GM08714 (cell line): ENCODE results near the gene USP32.
"Not testable (repeated sequence)": the region's sequence is repeated elsewhere in the genome, so short reads cannot be mapped to it uniquely, and the experiment has no call there.

ENCODE experiments used
- H3K4me3 ChIP-seq: fragments of 200-500 bp; sonication (Bioruptor generic); 2 replicates; pipeline ENCODE4 v1.5.1; 2014; ENCODE audit warnings: mild to moderate bottlenecking, low read length, inconsistent platforms
- ZNF274 ChIP-seq: IDR thresholded peaks from 2 replicates; pipeline ENCODE4 v1.6.1; 2012; ENCODE audit warnings: mild to moderate bottlenecking, low read depth, low read length

Gene USP32

DNA sequence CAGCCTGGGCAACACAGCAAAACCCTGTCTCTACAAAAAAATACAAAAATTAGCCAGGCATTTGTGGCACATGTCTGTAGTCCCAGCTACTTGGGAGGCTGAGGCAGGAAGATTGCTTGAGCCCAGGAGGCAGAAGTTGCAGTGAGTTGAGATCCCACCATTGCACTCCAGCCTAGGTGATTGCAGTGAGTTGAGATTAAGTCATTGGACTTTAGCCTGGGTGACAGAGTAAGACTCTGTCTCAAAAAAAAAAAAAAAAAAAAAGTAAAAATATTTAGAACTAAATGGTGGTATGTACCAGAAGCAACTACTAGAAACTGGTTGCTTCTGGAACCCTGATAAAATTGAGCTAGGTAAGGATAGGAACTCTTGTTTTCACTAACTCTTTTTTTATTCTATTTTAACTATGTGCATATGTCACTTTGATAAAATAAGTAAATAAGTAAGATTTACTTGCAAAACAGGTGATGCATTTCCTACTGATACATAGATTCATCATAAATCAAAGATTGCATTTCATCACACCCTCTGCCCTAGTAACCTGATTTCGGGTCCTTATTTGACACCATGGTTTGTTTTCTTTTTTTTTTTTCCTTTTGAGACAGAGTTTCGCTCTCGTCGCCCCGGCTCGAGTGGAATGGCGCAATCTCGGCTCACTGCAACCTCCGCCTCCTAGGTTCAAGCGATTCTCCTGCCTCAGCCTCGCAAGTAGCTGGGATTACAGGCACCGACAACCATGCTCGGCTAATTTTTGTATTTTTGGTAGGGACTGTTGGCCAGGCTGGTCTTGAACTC is 66.0 kb downstream of the USP32 start:
- H3K4me3 ChIP-seq, result no peak overlapping the region
- TF ChIP-seq ZNF274, result no peak

DNA sequence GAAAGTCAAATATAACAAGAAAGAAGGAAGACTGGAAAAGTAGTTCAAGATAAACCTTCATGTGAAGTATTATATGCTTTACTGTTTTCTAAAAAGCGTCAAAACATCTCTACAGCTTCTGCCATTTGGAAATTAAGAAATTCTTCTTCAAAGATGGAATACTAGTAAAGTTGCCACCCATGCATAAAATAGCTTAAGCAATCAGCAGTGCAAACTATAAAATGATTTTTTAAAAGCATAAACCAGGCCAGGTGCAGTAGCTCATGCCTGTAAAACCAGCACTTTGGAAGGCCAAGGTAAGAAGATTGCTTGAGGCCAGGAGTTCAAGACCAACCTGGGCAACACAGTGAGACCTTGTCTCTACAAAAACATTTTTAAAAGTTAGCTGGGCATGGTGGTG is 68.2 kb downstream of the USP32 start:
- TF ChIP-seq ZNF274, result no peak
- H3K4me3 ChIP-seq, result no peak overlapping the region

DNA sequence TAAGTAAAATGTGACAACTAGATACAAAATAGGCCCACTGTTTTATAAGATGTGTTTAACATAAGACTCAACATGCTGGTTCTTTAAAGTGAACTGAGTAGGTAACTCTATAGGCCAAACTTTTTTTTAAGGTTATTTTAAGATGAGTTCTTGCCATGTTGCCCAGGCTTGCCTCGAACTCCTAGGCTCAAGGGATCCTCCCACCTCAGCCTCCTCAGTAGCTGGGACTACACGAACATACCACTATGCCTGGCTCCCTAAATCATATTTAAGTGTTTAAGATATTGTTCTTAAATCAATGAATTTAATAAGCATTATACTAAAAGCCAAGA is 69.9 kb downstream of the USP32 start:
- TF ChIP-seq ZNF274, result no peak
- peak overlapping the region; percentile 25; the same call in 1 of the 2 replicates for H3K4me3 ChIP-seq

GRCh38 chr17:60321336-60322055 is 70.4 kb downstream of the USP32 start:
- no peak overlapping the region for H3K4me3 ChIP-seq
- TF ChIP-seq ZNF274, result no peak

- no peak overlapping the region for H3K4me3 ChIP-seq
- TF ChIP-seq ZNF274, result no peak
These were observed 73.1 kb downstream of the USP32 start for GRCh38 chr17:60318830-60319229.

GRCh38 chr17:60318326-60318725 is 73.6 kb downstream of the USP32 start:
- H3K4me3 ChIP-seq, result no peak overlapping the region
- no peak for TF ChIP-seq ZNF274

DNA sequence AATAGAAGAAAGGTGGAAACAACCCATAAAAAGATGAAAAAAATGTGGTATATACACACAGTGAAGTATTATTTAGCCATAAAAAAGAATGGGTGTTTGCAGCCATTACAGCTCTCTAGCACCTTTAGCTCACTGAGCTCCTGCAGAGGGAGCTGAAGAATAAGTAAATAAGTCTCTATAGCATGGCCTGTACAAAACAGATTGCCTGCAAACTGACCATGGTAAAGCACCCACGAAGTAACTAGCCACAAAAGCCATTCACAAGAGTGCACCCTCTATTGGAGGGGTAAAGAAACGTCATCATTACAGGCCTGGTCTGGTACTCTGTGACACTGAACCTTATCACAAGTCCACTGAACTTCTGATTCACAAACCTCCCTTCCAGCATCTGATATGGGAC is 76.3 kb downstream of the USP32 start:
- TF ChIP-seq ZNF274, result no peak

DNA sequence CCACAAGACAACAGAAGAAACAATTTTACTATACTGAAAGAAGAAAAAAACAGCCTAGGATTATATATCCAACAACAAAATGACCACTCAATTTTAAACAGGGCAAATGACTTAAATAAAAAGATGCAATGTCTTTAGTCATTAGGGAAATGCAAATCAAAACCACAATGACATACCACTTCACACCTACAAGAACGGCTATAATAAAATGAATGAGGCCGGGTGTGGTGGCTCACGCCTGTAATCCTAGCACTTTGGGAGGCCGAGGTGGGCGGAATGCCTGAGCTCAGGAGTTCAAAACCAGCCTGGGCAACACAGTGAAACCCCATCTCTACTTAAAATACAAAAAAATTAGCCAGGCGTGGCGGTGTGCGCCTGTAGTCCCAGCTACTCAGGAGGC is 77.0 kb downstream of the USP32 start:
- not testable (repeated sequence) for H3K4me3 ChIP-seq

More for the DNA sequence above, 76.3 kb downstream of the USP32 start:
- H3K4me3 ChIP-seq, result no peak overlapping the region

DNA sequence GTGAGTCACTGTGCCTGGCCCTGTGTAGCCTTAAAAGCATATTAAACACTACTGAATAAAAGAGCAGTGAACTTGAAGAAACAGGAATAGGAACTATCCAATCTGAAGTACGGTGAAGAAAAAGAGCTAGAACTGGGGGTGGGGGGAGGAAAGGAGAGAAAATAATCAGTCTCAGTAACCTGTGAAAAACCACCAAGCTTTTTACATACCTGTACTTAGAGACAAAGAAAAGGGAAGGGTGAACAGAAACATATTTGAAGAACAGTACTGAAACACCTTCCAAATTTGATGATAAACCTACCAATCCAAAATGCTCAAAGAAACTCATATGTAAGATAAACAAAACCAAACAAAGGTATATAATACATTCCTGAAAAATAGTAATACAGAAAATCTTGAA is 77.5 kb downstream of the USP32 start:
- no peak overlapping the region; the same call in 1 of the 2 replicates for H3K4me3 ChIP-seq
- TF ChIP-seq ZNF274, result no peak

DNA sequence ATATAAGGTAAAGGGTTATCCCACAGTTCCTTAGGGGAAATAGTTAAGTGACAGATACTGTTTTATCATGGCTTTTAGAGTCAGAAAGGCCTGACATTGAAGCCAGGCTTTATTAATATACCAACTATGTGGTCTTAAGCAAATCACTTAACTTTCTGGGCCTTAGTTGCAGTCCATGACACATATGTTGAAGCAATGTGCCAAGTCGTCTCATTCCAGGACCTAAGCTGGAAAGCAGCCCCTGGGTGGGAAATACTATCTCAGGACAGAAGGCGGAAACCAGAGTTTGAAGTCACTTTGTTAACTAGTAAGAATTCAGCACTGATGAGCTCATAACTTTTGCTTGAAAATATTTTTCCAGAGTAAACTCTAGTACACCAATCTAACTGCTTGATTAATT is 80.0 kb downstream of the USP32 start:
- no peak for TF ChIP-seq ZNF274
- no peak overlapping the region for H3K4me3 ChIP-seq

DNA sequence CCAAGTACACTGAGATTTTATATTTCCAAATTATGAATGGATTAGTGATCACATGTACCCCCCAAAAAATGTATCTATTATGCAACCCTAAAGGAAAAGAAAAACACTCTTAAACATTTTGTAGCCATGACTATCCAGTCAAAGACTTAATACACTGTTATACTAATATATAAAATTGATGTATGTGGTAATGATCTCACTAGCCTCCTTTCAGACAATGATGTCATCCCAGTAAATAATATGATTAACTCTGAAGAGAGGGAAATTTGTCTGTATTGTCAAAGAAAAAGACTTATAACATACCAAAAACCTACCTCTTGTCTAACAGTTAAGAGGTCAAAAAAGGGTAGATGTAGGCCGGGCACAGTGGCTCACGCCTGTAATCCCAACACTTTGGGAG is 80.7 kb downstream of the USP32 start:
- no peak overlapping the region for H3K4me3 ChIP-seq
- no peak for TF ChIP-seq ZNF274

DNA sequence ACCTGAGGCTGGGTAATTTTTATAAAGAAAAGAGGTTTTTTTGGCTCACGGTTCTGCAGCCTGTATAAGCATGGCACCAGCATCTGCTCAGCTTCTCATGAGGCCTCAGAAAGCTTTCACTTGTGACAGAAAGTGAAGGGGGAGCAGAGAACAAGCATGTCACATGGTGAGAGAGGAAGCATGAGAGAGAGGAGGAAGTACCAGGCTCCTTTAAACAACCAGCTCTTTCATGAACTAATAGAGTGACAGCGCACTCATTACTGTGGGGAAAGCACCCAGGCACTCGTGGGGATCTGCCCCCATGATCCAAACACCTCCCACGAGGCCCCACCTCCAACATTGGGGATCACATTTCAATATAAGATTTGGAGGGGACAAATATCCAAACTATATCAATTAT is 86.8 kb downstream of the USP32 start:
- no peak for TF ChIP-seq ZNF274
- H3K4me3 ChIP-seq, result no peak overlapping the region

GRCh38 chr17:60304502-60304901 is 87.4 kb downstream of the USP32 start:
- no peak for TF ChIP-seq ZNF274
- no peak overlapping the region for H3K4me3 ChIP-seq

- no peak for TF ChIP-seq ZNF274
- no peak overlapping the region for H3K4me3 ChIP-seq
These were observed 88.4 kb downstream of the USP32 start for GRCh38 chr17:60303406-60304099.

DNA sequence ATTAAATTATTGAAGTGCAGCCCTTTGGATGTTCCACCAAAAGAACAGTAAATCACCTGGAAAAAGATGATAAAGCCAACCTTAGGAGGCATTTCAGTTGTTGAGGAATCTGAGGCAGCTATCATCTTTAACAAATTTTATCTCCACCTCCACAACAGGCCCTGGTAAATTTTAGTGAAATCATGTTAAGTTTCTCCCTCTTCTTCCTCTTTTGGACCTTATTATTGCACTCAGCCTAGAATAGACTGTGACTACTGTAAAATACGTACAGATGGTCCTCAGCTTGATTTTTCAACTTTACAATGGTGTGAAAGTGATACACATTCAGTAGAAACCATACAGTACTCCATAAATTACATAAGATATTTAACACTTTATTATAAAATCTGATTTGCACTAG is 90.3 kb downstream of the USP32 start:
- H3K4me3 ChIP-seq, result no peak overlapping the region
- TF ChIP-seq ZNF274, result no peak
